ENCODE data around the gene TMTC3. TPM values are rescaled to one million over a fixed set of nuclear protein-coding genes. Genes with fewer than 3 reads are reported as not detected.

TMTC3 gene
- total and polyA plus RNA-seq, 12 donors: 2.9 to 33.7 (median 13.7) TPM

DNA sequence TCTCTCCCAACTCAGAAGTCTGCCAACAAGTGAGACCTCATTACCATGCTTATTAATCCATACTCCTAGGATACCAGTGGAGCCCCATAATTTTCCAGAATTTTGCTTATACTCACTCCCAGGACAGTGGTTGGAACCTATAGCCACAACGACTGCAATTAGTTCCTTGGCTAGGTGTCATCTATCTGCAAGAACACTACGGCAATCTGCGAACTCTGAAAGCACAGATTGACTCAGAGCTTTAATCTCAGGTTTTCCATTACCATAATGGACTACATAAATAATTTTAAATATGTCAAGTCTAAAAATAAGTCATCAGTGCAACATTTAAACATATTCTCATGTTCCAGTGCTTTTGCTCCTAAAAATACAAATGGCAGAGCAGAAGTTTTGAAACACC lies 33.4 kb downstream of the TMTC3 start:
- Histone ChIP-seq H3K4me3 (no peak overlapping the region), H3K27me3 (no peaks in the 10 kb centered on the region), H3K27ac (no peak overlapping the region), H3K36me3 (replicated peaks in 1 of 2) (no peaks in the 10 kb centered on the region), H3K9me3 (replicated peaks in 1 of 3) (no peaks in the 10 kb centered on the region), H3K4me1 (replicated peaks in 1 of 2) (no peaks in the 10 kb centered on the region)
- intact Hi-C loops (cut with DNase I): no loop called here
- 93 to 98% (median 96%) methylated on average over 3 of the region's 3 CpGs for whole genome bisulfite sequencing, 4 donors
- TF ChIP-seq POLR2A (IDR thresholded peaks at IDR 0.05) (no peak), CTCF (IDR thresholded peaks at IDR 0.05) (no peak)
- DNase-seq: no peak

- TF ChIP-seq CTCF (IDR thresholded peaks at IDR 0.05) (no peak), POLR2A (IDR thresholded peaks at IDR 0.05) (no peak)
- Histone ChIP-seq H3K4me1 (replicated peaks in 1 of 2) (no peaks in the 10 kb centered on the region), H3K27ac (no peak overlapping the region), H3K9me3 (replicated peaks in 1 of 3) (no peaks in the 10 kb centered on the region), H3K27me3 (no peaks in the 10 kb centered on the region), H3K4me3 (no peak overlapping the region), H3K36me3 (replicated peaks in 1 of 2) (no peaks in the 10 kb centered on the region)
- no peak for DNase-seq
- intact Hi-C loops (cut with DNase I): no loop called here
- WGBS, 4 donors: 94 to 97% (median 94%) methylated on average over 6 of the region's 6 CpGs
Measured at GRCh38 chr12:88179436-88180014, 37.4 kb downstream of the TMTC3 start.

DNA sequence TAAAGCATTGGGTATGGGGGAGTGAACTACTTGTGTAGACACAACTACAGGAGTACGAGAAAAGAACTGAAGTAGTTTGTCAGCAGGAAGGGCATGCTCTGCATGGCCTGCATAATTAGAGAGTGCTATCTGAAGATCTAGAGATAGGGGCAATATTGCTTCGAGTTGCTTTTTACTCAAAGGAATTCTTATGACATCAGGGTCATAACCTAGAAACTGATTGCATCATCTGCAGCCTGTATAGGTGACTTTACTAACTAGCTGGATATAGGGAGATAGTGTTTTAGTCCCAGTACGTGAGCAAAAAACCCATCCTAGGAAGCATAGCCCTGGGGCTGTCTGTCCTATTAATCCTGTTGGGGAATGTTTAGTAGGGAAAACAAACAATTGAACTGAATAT lies 39.8 kb downstream of the TMTC3 start:
- no peaks in the 10 kb centered on the region for H3K4me1 ChIP-seq (replicated peaks in 1 of 2)
- H3K9me3 ChIP-seq (replicated peaks in 1 of 3): no peaks in the 10 kb centered on the region
- H3K36me3 ChIP-seq (replicated peaks in 1 of 2): no peaks in the 10 kb centered on the region
- TF ChIP-seq CTCF (IDR thresholded peaks at IDR 0.05) (no peak), POLR2A (IDR thresholded peaks at IDR 0.05) (no peak)
- no peak overlapping the region for H3K27ac ChIP-seq
- intact Hi-C loops (cut with DNase I): no loop called here
- WGBS, 4 donors: 85 to 92% (median 88%) methylated on average over 3 of the region's 3 CpGs
- no peaks in the 10 kb centered on the region for H3K27me3 ChIP-seq
- no peak for DNase-seq
- no peak overlapping the region for H3K4me3 ChIP-seq

- WGBS, 4 donors: 94 to 97% (median 95%) methylated on average over 3 of the region's 3 CpGs
- DNase-seq: no peak
- TF ChIP-seq POLR2A (IDR thresholded peaks at IDR 0.05): no peak
- no peak for TF ChIP-seq CTCF (IDR thresholded peaks at IDR 0.05)
- no peaks in the 10 kb centered on the region for H3K27me3 ChIP-seq
- H3K4me3 ChIP-seq: no peak overlapping the region
- intact Hi-C loops (cut with DNase I): no loop called here
- no peaks in the 10 kb centered on the region for H3K9me3 ChIP-seq (replicated peaks in 1 of 3)
- no peak overlapping the region for H3K27ac ChIP-seq
- H3K36me3 ChIP-seq (replicated peaks in 1 of 2): no peaks in the 10 kb centered on the region
- H3K4me1 ChIP-seq (replicated peaks in 1 of 2): no peaks in the 10 kb centered on the region
Measured at GRCh38 chr12:88182416-88182815, 40.3 kb downstream of the TMTC3 start.
